Activated T-helper 1 cell treated with Interleukin-2 at 50 U/mL for 16 hours (primary cell): ENCODE data around the gene ARTN.

Experiments
- DNase-seq: peaks from one replicate; pipeline ENCODE4 v3.0.0-alpha.2; 2020; ENCODE audit warnings: low read depth

Gene ARTN

GRCh38 chr1:43925846-43926245, 7.8 kb upstream of the ARTN start:
- no peak for DNase-seq

- no peak for DNase-seq
Observed at GRCh38 chr1:43930168-43930948, 3.2 kb upstream of the ARTN start.

- DNase-seq: no peak
Observed at GRCh38 chr1:43930949-43931275, 2.7 kb upstream of the ARTN start.

GRCh38 chr1:43931711-43932660, 1.6 kb upstream of the ARTN start:
- DNase-seq: no peak

GRCh38 chr1:43932786-43933385, 715 bp upstream of the ARTN start:
- no peak for DNase-seq

- DNase-seq: peak; percentile 17
Observed at GRCh38 chr1:43934101-43934985, 742 bp downstream of the ARTN start.

GRCh38 chr1:43934986-43935324, 1.4 kb downstream of the ARTN start:
- DNase-seq: no peak

GRCh38 chr1:43935711-43936427, 2.3 kb downstream of the ARTN start:
- no peak for DNase-seq

- DNase-seq: no peak
Observed at GRCh38 chr1:43936431-43937151, 3.0 kb downstream of the ARTN start.

GRCh38 chr1:43937179-43937865, 3.7 kb downstream of the ARTN start:
- no peak for DNase-seq

- DNase-seq: no peak
Observed at GRCh38 chr1:43938383-43938782, 4.8 kb downstream of the ARTN start.

GRCh38 chr1:43938892-43939587, 5.4 kb downstream of the ARTN start:
- DNase-seq: no peak

GRCh38 chr1:43942411-43942810, 8.8 kb downstream of the ARTN start:
- DNase-seq: no peak

- DNase-seq: no peak
Observed at GRCh38 chr1:43944860-43945259, 11.3 kb downstream of the ARTN start.

- DNase-seq: no peak
Observed at GRCh38 chr1:43945674-43946235, 12.2 kb downstream of the ARTN start.

GRCh38 chr1:43946236-43947060, 12.8 kb downstream of the ARTN start, which contains the start of gene IPO13:
IPO13 (plus strand) TSS chr1:43946950; CDS start chr1:43947601, 651 bp downstream.
- DNase-seq: peak; percentile 89

- no peak for DNase-seq
Observed at GRCh38 chr1:43947061-43947873, 13.7 kb downstream of the ARTN start.
